ENCODE measurements around the gene BICD2.
"Not testable (repeated sequence)": the region's sequence is repeated elsewhere in the genome, so short reads cannot be mapped to it uniquely, and the experiment has no call there.

BICD2 gene

GRCh38 chr9:92764381-92764987, at the start of gene BICD2:
BICD2 (minus strand) TSS chr9:92764833; CDS start chr9:92764744, 89 bp downstream.
- DNase-seq: peak; percentile 98

GRCh38 chr9:92809629-92810326, 45.1 kb upstream of the BICD2 start:
- DNase-seq: not testable (repeated sequence)

GRCh38 chr9:92808726-92809451, 44.3 kb upstream of the BICD2 start:
- DNase-seq: peak; percentile 74

GRCh38 chr9:92807757-92808725, 43.4 kb upstream of the BICD2 start:
- DNase-seq: no peak

- no peak for DNase-seq
Measured at GRCh38 chr9:92807031-92807756, 42.6 kb upstream of the BICD2 start.

GRCh38 chr9:92804727-92805126, 40.1 kb upstream of the BICD2 start:
- no peak for DNase-seq

GRCh38 chr9:92798358-92798757, 33.7 kb upstream of the BICD2 start:
- no peak for DNase-seq

GRCh38 chr9:92796337-92796804, 31.7 kb upstream of the BICD2 start:
- DNase-seq: not testable (repeated sequence)

GRCh38 chr9:92795598-92796336, 31.1 kb upstream of the BICD2 start:
- no peak for DNase-seq

GRCh38 chr9:92795000-92795399, 30.4 kb upstream of the BICD2 start:
- no peak for DNase-seq

- no peak for DNase-seq
Measured at GRCh38 chr9:92794426-92794825, 29.8 kb upstream of the BICD2 start.

- peak; percentile 82 for DNase-seq
Measured at GRCh38 chr9:92790542-92791527, 26.2 kb upstream of the BICD2 start.

- DNase-seq: no peak
Measured at GRCh38 chr9:92786298-92786697, 21.7 kb upstream of the BICD2 start.

- no peak for DNase-seq
Measured at GRCh38 chr9:92781899-92782298, 17.3 kb upstream of the BICD2 start.

- DNase-seq: peak; percentile 55
Measured at GRCh38 chr9:92780206-92780605, 15.6 kb upstream of the BICD2 start.

- no peak for DNase-seq
Measured at GRCh38 chr9:92775466-92775865, 10.8 kb upstream of the BICD2 start.

- DNase-seq: peak; percentile 11
Measured at GRCh38 chr9:92774274-92774673, 9.6 kb upstream of the BICD2 start.

- no peak for DNase-seq
Measured at GRCh38 chr9:92773810-92774209, 9.2 kb upstream of the BICD2 start.

- DNase-seq: no peak
Measured at GRCh38 chr9:92771309-92771708, 6.7 kb upstream of the BICD2 start.
